GM20000 (cell line): ENCODE results near the gene PLP1.

ENCODE experiments used
- DNase-seq: peaks from one replicate; pipeline ENCODE4 v3.0.0; 2012; ENCODE audit warnings: low spot score
- TF ChIP-seq, protein P1 (sequence below): IDR thresholded peaks from 2 replicates; pipeline ENCODE4 v1.5.1; 2012; ENCODE audit warnings: mild to moderate bottlenecking, control low read depth; ENCODE audit errors: extremely low read depth, missing control alignments

Gene PLP1, protein sequence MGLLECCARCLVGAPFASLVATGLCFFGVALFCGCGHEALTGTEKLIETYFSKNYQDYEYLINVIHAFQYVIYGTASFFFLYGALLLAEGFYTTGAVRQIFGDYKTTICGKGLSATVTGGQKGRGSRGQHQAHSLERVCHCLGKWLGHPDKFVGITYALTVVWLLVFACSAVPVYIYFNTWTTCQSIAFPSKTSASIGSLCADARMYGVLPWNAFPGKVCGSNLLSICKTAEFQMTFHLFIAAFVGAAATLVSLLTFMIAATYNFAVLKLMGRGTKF

DNA sequence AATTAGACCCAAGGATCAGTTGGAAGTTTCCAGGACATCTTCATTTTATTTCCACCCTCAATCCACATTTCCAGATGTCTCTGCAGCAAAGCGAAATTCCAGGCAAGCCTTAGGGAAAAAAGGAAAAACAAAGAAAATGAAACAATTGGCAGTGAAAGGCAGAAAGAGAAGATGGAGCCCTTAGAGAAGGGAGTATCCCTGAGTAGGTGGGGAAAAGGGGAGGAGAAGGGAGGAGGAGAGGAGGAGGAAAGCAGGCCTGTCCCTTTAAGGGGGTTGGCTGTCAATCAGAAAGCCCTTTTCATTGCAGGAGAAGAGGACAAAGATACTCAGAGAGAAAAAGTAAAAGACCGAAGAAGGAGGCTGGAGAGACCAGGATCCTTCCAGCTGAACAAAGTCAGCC, at the start of gene PLP1:
Gene PLP1 (plus strand): TSS at position 295 of the 400 bp plus-strand sequence. CDS start 156 bp downstream, outside the sequence.
- TF ChIP-seq, protein P1, sequence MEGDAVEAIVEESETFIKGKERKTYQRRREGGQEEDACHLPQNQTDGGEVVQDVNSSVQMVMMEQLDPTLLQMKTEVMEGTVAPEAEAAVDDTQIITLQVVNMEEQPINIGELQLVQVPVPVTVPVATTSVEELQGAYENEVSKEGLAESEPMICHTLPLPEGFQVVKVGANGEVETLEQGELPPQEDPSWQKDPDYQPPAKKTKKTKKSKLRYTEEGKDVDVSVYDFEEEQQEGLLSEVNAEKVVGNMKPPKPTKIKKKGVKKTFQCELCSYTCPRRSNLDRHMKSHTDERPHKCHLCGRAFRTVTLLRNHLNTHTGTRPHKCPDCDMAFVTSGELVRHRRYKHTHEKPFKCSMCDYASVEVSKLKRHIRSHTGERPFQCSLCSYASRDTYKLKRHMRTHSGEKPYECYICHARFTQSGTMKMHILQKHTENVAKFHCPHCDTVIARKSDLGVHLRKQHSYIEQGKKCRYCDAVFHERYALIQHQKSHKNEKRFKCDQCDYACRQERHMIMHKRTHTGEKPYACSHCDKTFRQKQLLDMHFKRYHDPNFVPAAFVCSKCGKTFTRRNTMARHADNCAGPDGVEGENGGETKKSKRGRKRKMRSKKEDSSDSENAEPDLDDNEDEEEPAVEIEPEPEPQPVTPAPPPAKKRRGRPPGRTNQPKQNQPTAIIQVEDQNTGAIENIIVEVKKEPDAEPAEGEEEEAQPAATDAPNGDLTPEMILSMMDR: no peak

DNA sequence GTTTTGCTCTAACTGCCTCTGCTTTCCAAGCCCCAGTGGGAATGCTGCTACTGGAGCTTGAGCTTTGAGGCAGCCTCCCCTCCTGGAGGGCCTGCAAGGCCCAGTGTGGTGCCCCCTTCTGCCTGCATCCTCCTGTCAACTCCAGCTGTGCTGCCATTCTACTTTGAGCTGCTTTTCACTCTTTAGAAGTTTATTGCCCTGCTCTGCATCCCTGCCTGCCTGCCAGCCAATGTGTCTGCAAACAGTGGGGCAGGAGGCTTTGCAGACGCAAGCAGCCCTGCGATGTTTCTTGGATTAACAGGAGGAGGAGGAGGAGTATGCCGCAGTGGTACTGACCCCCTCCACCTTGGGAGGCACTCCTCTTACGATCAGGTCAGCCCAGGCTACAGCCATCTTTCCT, 49.5 kb upstream of the PLP1 start:
- TF ChIP-seq, protein P1: no peak
- DNase-seq: no peak

More for the DNA sequence above, at the start of gene PLP1:
- DNase-seq: no peak

DNA sequence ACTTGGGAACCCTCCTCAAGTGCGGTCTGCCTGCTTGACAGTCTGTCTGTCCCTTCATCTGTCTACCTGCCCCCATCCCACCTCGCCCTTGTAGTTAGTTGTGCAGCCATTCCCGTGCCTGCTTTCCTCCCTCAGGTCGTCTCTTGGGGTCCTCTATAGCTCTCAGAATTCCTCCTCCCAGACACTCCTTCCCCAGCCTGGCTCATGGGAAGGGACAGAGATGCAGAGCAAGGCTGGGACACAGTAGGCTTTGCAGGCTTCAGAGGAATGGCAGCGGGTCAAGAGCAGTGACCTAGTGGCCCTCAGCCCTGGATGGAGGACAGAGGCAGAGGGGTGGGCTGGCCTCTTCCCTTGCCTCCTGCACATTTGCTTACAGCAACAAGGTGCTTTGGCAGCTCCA, 47.6 kb upstream of the PLP1 start:
- TF ChIP-seq, protein P1: no peak
- DNase-seq: no peak

DNA sequence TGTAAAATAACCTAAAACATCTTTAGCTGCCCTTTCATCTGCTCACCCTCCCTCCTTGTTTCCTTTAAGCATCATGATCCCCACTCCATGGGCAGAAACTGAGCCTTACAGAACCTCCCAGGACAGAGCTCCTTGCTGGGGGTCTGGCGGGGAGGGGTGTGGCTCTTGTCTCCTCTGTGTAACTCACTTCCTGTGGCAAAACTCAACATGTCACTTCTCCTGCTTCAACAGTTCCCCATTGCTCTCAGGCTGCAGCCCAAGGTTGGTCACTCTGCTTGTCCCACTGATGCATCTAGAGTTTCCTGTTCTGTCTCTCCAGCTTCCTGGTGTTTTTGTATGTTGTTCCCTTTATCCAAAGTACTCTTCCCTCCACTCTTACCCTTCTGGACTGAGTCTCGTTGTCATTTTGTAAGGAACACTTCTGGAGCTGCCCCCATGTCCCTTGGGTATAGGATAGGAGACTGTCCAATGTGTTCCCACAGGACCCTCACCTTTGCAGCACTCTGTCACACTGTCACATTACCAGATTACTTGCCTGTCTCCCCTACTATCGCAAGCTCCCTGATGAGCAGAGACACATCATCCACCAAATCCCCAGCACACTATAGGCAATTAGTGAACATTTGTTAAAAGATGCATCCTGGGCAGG, 46.4 kb upstream of the PLP1 start:
- DNase-seq: no peak
- TF ChIP-seq, protein P1: no peak

DNA sequence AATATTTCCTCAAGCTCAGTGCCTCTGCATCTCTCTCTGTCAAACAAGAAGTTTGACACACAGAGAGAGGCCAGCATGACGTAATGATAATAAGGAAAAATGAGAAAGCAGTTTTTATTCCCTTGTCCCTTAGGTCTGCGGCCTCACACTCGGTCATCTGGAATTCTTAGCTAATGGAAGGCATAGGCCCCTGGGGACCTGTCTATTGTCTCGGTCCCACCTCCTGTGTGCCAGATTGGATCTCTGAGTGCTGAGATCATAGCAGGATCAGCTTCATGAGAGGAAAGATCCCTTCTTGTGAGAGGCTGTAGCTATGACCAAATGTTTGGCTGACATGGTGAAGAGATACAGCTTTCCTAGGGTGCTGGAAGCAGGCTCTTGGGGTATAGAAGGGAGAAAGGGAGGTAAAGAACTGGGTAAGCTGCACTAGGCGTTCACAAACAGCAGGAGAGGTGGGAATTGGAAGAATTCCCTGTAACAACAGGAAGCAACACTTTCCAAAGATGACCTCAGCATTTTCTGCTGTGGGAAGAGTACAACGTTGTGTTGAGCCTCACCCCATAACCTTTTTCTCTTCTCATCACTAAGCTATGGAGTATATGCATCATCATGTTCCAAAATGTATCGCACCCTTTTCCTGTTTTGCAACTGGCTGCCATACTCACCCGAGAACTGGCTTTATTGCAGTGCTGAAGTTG, 45.7 kb upstream of the PLP1 start:
- TF ChIP-seq, protein P1: no peak
- DNase-seq: no peak

DNA sequence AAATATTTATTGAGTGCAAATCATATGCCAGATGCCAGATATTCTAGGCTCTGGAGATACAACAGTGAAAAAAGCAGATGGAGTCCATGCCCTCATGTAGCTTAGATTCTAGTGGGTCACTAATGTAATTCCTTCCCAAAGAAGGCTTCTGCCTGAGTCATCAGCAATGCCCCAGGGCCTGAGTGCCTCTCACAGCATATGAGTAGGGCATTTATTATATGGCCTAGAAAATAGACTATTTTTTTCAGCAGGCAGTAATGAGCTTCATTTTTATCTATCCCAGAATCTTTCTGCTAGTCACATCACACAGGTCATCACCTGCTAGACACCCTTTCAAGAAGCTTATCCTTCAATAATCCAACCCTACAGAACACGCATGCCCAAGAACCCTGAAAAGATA, 43.6 kb upstream of the PLP1 start:
- no peak for DNase-seq
- TF ChIP-seq, protein P1: no peak
